HG02870 (cell line): ENCODE results near the gene SIVA1.

Experiments used
- ATAC-seq: cut with Tn5 transposase; IDR thresholded peaks from one replicate; pipeline ENCODE4 v1.9.1; 2021; ENCODE audit warnings: mild to moderate bottlenecking, moderate library complexity; ENCODE audit not compliant: unreplicated experiment

Gene SIVA1

GRCh38 chr14:104752735-104753527, at the start of gene SIVA1:
SIVA1 (plus strand) TSS chr14:104753147; CDS start chr14:104753202, 55 bp downstream.
- peak; percentile 91 for ATAC-seq

- ATAC-seq, result no peak
Observed at GRCh38 chr14:104703269-104703668, 49.7 kb upstream of the SIVA1 start.

GRCh38 chr14:104704252-104704651, 48.7 kb upstream of the SIVA1 start:
- ATAC-seq, result no peak

- ATAC-seq, result no peak
Observed at GRCh38 chr14:104705340-104706047, 47.5 kb upstream of the SIVA1 start.

- no peak for ATAC-seq
Observed at GRCh38 chr14:104706733-104707607, 46.0 kb upstream of the SIVA1 start.

GRCh38 chr14:104707608-104708595, 45.0 kb upstream of the SIVA1 start:
- ATAC-seq, result no peak

- ATAC-seq, result peak; percentile 50
Observed at GRCh38 chr14:104708606-104709268, 44.2 kb upstream of the SIVA1 start.

- no peak for ATAC-seq
Observed at GRCh38 chr14:104709387-104710039, 43.4 kb upstream of the SIVA1 start.

- ATAC-seq, result no peak
Observed at GRCh38 chr14:104710071-104710735, 42.7 kb upstream of the SIVA1 start.

GRCh38 chr14:104712881-104713734, 39.8 kb upstream of the SIVA1 start:
- ATAC-seq, result no peak

- no peak for ATAC-seq
Observed at GRCh38 chr14:104714066-104714465, 38.9 kb upstream of the SIVA1 start.

GRCh38 chr14:104714681-104715080, 38.3 kb upstream of the SIVA1 start:
- ATAC-seq, result no peak

- no peak for ATAC-seq
Observed at GRCh38 chr14:104715416-104715815, 37.5 kb upstream of the SIVA1 start.

- ATAC-seq, result no peak
Observed at GRCh38 chr14:104715871-104716270, 37.1 kb upstream of the SIVA1 start.

- no peak for ATAC-seq
Observed at GRCh38 chr14:104717137-104717536, 35.8 kb upstream of the SIVA1 start.

- no peak for ATAC-seq
Observed at GRCh38 chr14:104717646-104718045, 35.3 kb upstream of the SIVA1 start.

GRCh38 chr14:104718147-104718546, 34.8 kb upstream of the SIVA1 start:
- no peak for ATAC-seq

- no peak for ATAC-seq
Observed at GRCh38 chr14:104718871-104719270, 34.1 kb upstream of the SIVA1 start.
